GM21825 (cell line): ENCODE measurements around the gene DGCR8.
A peak's percentile ranks its signal among the peaks of the same experiment; 100 is the strongest.

ENCODE experiments used
- ATAC-seq: cut with Tn5 transposase; IDR thresholded peaks from one replicate; pipeline ENCODE4 v1.9.1; 2021; ENCODE audit warnings: mild to moderate bottlenecking, moderate library complexity; ENCODE audit not compliant: unreplicated experiment

The DGCR8 gene

DNA sequence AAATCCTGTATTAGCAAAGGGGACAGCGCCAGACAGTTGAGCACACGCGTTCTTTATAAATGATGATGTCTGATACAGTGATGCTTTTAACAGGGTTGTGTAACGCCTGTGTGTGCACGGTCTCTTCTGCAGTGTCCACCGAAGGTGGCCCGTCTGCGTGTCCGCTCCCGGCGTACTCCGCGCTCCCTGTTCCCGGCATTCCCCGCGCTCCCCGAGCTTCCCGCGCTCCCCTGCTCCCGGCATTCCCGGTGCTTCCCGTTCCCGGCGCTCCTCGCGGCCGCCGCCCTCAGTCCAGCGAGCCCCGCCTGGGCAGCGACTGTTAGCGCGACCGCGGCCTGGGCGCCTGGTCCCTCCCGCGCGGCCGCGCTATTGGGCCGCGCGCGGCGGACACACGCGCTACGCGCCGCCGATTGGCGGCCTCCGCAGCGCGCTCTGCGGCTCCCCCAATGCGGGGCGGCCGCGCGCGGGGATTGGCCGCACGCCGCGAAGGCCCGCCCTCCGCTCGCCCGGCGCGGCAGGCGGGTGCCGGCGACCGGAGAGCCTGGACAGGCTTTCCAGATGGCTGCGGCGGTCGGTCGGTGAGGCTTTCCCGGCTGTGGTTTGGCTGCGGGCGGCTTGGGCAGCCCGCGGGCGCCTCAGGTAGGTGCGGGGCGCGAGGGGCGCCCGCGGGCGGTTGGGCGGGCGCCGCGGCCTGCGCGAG is at the start of gene DGCR8:
DGCR8 (plus strand) TSS at position 497 of the 700 bp plus-strand sequence. CDS start 5,723 bp downstream, outside the sequence.
- ATAC-seq, result peak; percentile 71

DNA sequence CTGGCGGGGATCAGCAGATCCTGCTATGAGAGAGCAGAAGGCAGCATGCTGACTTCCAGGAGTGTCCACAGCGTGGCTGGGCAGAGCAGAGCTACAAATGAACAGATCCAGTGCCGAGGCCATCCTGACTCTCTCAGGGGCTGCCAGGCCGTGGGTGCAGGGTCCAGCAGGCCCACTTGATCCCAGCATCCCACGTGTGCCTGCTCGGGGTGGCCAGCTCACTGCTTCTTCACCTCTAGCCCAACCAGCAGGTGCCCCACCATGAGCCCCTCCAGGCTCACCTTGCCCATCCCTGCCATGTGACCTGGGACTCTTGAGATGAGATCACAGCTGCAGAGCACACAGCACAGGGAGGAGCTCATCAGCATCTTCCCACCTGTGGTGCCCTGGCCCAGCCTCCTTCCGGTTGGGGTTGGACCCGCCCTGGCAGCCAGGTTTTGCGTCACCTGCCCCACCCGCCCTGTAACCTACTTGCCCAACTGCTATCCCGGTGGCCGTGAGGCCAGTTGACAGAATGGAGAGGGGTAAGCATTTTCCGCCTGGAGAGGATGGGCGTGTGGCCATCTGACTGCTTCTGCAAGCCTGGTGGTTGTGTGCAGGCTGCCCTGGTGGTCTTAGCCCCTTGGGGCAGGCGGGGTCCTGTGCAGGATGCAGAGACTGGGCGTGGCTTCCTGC is 48.2 kb upstream of the DGCR8 start:
- ATAC-seq, result no peak

DNA sequence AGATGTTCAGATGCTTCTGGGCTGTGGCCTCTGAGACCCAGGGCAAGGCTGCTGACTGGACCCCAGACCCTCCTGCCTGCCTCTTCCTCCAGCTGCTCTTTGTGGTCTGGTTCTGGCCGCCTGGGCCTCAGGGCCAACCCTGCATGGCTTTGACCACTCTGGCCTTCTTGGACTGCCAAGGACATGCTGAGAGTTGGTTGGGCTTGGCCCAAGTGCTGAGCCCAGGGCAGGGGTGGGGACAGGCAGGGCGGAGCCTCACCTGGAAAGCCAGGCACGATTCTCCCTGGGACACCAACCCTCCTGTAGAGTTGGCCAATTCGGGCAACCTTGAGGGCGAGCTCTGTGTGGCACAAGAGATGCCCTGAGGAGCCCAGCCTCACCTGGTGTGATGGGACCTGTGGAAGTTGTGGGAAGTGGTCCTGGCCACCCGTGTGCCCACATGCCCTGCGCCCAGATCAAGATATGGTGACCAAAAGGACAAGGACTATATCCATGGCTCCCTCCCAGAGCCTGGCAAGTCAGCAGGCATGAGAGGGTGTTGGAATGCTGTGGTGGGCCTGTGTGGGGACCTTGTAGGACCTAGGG is 47.5 kb upstream of the DGCR8 start:
- ATAC-seq, result no peak

DNA sequence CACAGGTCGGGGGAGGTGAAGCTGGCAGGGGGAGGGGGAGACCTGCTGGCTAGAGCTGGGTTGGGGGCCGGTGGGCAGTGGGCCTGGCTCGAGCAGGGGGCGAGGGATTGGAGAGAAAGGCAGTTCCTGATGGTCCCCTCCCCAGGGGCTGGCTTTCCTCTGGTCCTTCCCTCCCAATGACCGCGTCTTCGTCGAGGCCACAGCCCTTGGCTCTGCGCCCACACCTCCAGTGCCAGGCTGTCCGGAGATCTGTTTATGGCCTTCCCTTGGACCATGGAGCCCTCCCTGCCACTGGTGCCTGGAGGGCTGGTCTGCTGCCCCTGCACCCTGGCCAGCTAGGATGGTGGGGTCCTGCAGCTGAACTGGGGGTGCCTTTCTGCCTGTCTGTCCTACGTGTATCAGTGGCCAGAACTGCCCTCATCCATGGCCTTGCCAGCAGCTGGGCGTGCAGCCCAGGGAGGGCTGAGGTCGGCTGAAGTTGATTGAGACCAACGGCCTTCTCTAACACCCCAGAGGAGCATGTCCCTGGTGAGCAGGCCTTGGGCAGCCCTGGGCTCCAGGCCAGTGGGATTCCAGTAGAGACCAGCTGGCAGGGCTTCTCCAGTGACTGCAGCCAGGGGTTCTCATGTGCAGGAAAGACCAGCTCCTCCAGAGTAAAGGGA is 46.9 kb upstream of the DGCR8 start:
- ATAC-seq, result no peak

DNA sequence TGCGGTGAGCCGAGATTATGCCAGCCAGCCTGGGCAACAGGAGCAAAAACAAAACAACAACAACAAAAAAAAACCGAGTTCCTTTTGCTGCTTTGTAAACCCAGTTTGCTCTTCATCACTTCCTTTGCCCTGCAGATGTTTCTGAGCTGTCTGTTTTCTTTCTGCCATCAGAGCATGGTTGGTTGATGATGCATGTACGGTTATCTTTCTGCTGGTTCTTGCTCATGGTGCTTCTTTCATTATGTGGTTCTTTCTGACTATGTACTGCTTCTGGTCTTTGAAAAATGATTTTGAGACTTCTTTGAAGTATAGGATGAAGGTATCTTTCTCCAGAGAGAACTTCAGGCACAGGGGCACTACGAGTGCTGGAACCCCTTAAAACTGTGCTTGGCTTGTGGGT is 45.9 kb upstream of the DGCR8 start:
- ATAC-seq, result no peak

DNA sequence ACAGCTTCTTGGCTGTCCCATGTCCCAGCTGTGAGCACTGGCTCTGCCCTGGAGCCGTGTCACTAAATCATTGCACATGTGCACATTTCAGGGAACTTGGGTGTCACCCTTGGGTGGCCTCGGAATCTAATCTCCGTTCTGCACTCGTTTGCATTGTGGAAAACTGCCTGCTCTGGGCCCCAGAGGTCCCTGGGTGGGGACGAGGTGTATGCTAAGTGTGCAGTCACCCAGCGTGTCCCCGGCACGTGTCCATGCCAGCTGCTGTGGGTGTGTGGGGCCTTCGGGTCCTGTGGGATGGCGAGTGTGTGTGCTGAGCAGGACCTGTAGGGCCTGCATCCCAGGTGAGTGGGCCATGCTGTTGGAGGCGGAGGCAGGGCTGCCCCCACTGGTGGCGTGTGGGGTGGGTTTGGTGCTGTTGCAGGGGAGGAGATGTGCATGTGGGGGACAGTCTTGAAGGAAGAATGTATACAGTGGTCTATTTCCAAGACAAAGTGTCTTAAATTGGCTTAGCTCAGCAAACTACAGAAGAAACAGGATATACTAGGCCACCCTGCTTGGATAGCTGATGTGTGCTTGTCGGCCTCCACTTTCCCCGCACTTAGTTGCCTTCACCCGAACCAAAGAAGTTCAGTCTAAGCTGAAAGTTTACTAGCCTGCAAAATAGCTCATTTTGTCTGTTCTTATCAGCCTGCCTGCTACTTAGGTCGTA is 44.5 kb upstream of the DGCR8 start:
- ATAC-seq, result no peak

DNA sequence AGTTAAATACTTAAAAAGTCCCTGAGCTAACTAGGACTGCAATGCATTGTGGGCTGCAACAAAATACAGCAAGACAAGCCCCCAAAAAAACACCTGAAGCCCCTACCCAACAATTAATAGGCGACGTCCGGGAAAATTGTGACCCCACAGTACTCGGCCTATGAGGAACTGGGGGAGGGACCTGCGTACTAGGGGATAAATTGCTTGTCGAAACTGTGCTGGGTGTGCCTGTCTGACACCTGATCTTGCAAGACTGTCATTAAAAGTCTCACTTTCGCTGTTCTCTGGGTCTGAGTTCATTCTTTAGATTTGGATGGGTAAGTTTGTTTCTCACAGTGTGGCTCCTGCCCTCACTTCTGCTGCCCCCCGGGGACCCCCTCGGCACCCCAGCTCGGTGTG is 44.0 kb upstream of the DGCR8 start:
- no peak for ATAC-seq

DNA sequence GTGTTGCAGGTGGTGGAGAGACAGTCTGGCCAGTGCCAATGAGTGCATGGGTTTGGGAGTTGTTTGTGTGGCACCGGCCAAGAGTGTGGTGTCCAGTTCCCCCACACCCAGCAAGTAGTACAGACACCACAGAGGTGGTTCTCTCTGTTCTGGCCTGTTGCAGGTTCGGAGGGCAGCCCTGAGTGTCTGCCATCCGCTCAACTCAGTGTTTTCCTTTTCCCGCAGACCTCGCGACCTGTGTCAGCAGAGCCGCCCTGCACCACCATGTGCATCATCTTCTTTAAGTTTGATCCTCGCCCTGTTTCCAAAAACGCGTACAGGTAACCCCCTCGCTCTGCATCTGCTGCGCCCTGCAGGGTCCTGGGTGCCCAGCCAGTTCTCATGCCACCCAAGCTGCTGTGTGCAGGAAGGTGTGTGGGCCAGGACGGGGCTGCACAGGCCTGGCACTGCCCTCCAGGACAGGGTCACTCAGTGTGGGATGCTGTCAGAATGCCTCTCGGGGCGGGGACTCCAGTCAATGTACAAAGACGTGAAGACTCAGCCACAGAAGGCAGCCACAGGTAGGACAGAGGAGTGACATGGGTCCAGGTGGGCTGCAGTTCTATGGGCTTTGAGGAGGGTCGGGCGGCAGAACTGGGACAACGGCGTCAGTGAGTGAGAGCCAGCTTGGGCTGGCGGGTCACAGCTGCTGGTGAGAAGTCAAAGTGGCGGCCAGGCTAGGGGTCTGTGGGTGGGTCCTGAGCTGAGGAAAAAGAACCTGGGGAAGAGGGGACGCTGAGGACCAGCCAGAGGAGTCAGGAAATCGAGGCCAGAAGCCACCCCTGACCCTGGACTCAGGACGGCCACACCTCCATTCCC is 43.3 kb upstream of the DGCR8 start:
- ATAC-seq, result no peak

DNA sequence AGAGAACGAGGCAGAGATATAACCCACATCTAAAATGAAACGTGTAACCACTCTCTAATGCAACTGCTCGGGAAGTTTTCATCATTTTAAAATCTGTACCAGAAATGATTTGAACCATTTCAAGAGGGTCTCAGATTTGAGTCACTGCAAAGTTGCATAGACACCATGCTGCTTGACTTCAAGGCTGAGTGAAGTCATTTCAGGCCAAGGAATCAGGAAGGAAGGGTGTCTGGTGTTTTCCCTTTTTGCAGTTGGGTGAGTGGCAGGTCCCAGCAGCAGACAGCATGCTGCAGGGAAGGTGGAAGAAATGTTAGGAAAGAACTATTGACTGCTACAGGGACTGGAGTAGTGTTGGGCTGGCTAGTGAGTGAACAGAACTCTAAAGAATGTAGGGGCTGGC is 42.6 kb upstream of the DGCR8 start:
- no peak for ATAC-seq

DNA sequence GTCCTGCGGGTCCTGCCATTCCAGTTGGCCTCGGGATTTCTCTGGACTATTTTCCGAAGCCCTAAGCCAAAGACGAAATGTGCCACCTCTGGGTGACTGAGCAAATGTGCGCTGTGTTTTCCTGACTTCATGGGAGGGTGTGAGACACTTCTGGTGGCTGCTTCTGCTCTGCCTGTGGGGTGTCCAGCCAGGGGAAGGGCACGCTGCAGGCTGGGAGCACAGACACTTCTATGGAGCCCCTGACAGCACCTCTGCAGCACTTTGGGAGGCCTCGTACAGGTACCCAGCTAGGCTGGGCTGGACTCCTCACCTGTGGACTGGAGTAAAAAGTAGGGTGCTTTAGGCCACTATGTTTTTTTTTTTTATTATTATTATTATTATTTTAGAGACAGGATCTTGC is 41.5 kb upstream of the DGCR8 start:
- ATAC-seq, result no peak

DNA sequence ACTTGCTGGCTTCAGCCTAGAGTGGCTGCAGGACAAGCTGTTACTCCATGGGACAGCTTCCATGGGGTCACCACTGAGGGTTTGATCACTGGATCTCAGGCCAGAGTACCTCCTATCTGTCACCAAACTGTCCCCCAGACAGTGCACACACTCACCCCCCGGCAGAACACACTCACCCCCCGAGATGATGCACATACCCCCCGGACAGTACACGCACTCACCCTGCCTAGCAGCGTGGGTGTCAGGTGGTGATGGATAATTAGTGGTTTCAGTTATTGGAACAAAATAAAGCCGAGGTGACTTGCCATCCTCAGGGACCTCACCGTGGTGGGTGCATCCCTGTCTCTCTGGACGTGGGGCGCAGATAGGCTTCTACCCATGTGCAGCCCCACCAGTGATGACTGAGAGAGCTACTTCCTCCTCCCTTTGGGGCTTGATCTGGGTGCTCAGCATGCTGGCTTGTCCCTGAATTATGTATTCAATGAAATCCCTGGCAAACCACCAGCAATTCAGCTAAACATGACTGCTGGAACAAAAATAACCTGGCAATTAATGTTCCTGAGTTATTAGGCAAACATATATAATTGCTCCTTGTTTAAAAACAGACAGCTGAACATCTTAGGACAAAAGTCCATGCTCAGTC is 40.2 kb upstream of the DGCR8 start:
- no peak for ATAC-seq

DNA sequence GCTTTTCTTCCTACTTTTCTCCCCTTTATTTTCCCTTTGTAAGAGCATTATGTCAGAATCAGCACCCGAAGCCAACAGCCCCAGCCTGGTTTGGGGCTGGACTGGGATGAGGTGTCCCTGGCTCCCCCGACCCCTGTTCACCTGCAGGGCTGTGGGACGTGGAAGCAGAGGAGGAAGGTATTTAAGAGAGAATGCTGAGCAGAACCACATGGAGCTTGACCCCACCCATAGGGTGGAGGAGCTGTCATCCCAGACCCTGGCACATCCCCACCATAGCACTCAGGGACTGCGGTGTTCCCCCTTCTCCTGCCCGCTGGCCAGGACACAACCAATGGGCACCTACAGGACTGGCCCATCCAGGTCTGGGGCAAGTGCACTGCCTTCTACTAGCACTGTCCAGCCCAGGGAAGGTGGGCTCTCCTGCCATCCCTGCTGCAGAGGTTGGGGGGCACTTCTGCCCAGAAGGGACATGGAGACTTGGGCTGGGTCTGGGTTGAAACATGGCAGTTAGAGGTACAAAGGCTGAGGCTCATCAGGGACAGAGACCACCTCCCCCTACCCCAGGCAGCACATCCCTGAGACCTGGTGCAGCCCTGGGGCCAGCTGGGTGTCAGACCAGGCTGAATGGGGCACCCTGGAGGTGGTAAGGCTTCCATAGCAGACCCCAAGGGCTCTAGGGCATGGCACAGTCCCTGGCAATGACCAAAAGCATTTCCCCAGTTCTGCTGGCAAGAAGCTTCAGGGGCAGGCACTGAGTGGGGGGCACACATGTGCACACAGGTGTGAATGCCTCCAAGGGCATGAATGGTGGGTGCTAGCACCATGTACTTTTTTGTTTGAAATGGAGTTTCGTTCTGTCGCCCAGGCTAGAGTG is 39.5 kb upstream of the DGCR8 start:
- ATAC-seq, result no peak

DNA sequence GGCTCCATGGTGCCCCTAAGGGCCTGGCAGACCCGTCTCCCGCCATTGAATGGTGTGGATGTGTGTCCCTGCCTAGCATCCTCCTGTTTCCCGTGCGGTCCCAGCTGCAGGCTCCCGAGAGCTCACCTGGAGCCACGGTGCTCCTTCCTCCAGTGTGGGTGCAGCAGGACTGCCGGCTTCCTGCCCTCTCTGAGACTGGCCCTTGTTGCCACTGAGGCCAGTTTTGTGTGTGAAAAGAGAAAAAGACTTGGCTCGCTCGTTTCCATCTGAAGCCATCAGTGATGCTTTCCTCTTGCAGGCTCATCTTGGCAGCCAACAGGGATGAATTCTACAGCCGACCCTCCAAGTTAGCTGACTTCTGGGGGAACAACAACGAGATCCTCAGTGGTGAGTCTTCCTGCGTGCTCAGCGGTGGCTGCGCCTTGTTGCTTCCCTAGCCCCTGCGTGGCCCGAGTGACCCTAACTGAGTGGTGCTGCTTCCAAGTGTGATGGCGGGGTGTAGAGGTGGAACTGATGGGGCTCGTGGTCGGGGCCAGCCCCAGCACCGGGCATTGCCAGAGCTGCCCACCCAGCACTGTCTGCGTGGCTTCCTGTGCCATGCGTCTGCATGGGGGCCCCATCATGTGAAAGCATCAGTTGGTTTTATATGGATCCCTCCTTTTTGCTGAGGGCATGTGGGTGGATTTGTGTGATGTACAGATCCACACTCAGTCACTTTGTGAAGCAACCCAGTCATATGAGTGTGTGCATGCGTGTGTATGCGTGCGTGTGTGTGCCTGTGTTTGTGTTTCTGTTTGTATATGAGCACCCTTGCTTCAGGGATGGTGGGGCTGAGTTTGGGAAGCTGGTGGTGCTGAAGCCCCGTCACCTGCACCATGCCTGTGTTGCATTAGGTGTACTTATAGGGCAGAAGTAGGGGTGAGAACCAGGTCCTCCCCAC is 36.7 kb upstream of the DGCR8 start:
- ATAC-seq, result no peak

DNA sequence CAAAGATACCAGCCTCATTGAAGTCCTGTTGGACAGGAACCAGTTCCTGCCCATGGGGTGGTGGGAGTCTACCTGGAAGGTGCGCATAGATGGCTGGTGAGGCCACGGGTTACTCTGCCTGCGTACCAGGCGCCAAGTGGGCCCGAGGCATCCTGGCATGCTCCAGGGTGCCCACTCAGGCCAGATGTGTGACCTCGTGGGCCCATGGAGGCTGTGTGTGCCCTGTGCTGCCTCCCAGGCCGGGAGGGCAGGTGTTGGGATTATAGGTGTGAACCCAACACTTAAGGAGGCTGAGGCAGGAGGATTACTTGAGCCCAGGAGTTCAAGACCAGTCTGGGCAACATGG is 36.1 kb upstream of the DGCR8 start:
- ATAC-seq, result no peak

DNA sequence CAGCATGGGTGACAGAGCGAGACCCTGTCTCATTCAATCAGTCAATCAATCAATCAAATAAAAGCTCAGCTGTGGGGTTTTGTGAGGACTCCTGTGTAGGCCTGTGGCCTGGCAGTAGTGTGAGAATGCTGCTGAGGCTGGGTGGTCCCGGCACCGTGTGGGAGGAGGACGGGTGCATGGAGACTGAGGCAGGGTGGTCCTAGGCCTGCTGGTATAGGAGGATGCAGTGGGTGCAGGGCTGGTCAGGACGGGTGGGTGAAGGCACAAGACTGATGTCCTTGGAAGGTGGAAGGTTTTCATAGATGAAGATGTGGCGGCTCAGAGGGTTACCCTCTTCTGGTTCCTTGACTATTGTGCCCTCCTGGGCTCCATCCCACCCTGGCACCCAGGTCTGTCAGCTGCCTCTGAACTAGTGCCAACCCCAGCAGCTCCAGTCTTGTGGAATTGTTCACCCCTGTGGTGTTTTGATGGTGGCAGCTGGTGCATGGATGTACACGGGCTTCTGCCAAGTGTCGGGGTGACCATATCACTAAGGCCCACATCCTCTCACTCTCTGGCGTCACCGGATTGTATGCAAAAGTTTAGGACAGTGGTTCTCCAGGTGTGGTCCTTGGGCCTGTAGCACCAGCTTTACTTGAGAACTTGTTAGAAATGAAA is 35.4 kb upstream of the DGCR8 start:
- ATAC-seq, result no peak

DNA sequence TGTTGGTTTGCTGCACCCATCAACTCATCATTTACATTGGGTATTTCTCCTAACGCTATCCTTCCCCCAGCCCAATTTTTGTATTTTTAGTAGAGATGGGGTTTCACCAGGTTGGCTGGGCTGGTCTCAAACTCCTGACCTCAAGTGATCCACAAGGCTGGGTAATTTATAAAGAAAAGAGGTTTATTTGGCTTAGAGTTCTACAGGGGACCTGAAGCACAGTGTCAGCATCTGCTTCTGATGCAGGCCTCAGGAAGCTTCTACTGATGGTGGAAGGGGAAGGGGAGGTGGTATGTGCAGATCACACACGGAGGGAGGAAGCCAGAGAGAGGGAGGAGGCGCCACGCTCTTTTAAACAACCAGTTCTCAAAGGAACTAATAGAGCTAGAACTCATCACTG is 33.3 kb upstream of the DGCR8 start:
- no peak for ATAC-seq

DNA sequence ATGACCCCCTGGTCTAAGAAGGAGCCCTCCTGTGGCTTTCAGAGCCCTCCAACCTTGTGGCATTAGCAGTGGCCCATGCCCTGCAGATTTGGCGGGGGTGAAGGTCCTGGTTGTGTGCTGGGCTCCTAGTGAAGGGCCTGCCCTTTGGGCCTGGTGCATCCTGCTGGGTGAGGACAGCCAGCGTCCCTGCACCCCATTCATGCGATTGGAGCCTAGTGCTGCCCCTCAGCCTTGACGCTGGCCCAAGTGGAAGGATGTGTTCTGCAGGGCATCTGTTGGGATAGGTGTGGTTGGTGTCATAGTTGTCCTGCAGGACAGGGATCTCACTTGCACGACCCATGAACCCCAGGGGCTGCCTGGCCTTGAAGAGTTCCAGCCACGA is 28.1 kb upstream of the DGCR8 start:
- no peak for ATAC-seq
